SU-DHL-6 (cell line): ENCODE data around the gene ARHGAP6.

Experiments used
- H2AFZ ChIP-seq: fragments of 200-600 bp; sonication (generic); 2 replicates; pipeline ENCODE4 v1.6.1; 2014; ENCODE audit warnings: low read depth, mild to moderate bottlenecking, moderate library complexity, mixed read lengths, antibody characterized with exemption, low read length; ENCODE audit not compliant: severe bottlenecking
- H3F3A ChIP-seq: fragments of 200-600 bp; shearing (Covaris generic); 2 replicates; pipeline ENCODE4 v1.6.0; 2016; ENCODE audit warnings: antibody characterized with exemption, mild to moderate bottlenecking; ENCODE audit not compliant: insufficient read depth
- H3K27ac ChIP-seq: fragments of 200-600 bp; sonication (generic); 2 replicates; pipeline ENCODE4 v1.5.1; 2016; ENCODE audit warnings: low read depth, mild to moderate bottlenecking, low read length, moderate library complexity, mixed read lengths
- H3K27me3 ChIP-seq: fragments of 200-600 bp; sonication (generic), shearing (Covaris generic); 2 replicates; pipeline ENCODE4 v1.6.0; 2014; ENCODE audit warnings: mild to moderate bottlenecking, low read length
- H3K36me3 ChIP-seq: fragments of 200-600 bp; sonication (generic); 2 replicates; pipeline ENCODE4 v1.6.1; 2014; ENCODE audit warnings: mild to moderate bottlenecking, low read length, mixed read lengths
- H3K4me2 ChIP-seq: fragments of 300-600, 200-600 bp; shearing (Covaris generic), sonication (generic); 2 replicates; pipeline ENCODE4 v1.6.0; 2014; ENCODE audit warnings: low read length, low read depth, mild to moderate bottlenecking; ENCODE audit not compliant: poor library complexity, severe bottlenecking
- H3K4me3 ChIP-seq: fragments of 200-600 bp; sonication (generic); 2 replicates; pipeline ENCODE4 v1.5.1; 2014; ENCODE audit warnings: antibody characterized with exemption, low read length, mild to moderate bottlenecking, mixed read lengths; ENCODE audit not compliant: insufficient read depth, poor library complexity, severe bottlenecking
- H3K79me2 ChIP-seq: fragments of 200-600 bp; sonication (generic); 2 replicates; pipeline ENCODE4 v1.6.1; 2014; ENCODE audit warnings: mild to moderate bottlenecking, low read length, moderate library complexity; ENCODE audit not compliant: insufficient read depth
- H3K9ac ChIP-seq: fragments of 200-600 bp; sonication (generic); 2 replicates; pipeline ENCODE4 v1.7.0; 2014; ENCODE audit warnings: mild to moderate bottlenecking, low read length
- H3K9me2 ChIP-seq: fragments of 200-600 bp; sonication (generic); replicated peaks from 2 replicates; pipeline ENCODE4 v1.6.1; 2014; ENCODE audit warnings: low read length; ENCODE audit not compliant: insufficient read depth
- H3K9me3 ChIP-seq: fragments of 200-600 bp; sonication (generic); 2 replicates; pipeline ENCODE4 v1.6.1; 2014; ENCODE audit warnings: low read length, mixed read lengths; ENCODE audit not compliant: insufficient read depth
- H4K20me1 ChIP-seq: fragments of 200-600 bp; sonication (generic); 2 replicates; pipeline ENCODE4 v1.6.1; 2014; ENCODE audit warnings: low read depth, mild to moderate bottlenecking, antibody characterized with exemption, low read length, moderate library complexity, mixed read lengths
- EZH2phosphoT487 ChIP-seq: fragments of 200-600 bp; sonication (generic), shearing (Covaris generic); conservative IDR thresholded peaks from 2 replicates; pipeline ENCODE4 v1.6.1; 2018; ENCODE audit warnings: mild to moderate bottlenecking, antibody characterized with exemption, low read length, moderate library complexity, mixed read lengths
- TF ChIP-seq, protein P1 (sequence below): fragments of 200-600 bp; sonication (generic); IDR thresholded peaks from one replicate; pipeline ENCODE4 v1.5.1; 2017; ENCODE audit warnings: antibody characterized with exemption, mild to moderate bottlenecking, low read length, moderate library complexity; ENCODE audit not compliant: insufficient read depth, poor library complexity, severe bottlenecking

The ARHGAP6 gene

DNA sequence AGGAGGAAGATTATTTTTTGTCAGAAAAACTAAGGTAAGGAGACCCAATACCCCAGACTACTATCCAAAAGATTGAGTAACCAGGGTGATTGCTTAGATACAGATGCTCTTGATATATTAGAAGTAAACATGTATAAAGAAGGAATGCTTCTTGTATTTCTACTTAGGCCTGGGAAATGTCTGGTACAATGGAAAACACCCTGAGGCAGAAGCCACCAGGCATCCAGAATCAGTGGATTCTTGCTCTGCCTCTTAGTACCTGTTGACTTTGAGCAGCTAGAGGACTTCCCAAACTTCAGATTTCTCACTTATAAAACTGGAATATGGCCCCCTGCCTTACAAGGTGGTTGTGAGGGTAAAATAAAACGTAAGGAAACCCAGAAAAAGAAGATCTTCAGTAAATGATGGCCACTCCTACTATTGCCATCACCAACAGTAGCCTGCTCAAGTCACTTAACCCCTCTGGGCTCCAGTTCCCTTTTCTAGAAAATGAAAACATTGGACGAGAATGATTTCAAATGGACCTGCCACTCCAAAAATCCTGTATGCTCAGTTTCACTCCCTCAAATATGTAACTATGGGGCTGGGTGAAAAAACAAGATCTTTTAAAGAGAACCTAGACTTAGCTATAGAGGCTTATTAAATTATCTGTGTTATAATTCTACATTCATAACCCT lies 315.9 kb downstream of the ARHGAP6 start:
- no peak overlapping the region for H2AFZ ChIP-seq
- no peaks in the 10 kb centered on the region for H4K20me1 ChIP-seq
- no peak overlapping the region for H3K4me3 ChIP-seq
- no peaks in the 10 kb centered on the region for H3K9me2 ChIP-seq
- no peaks in the 10 kb centered on the region for H3F3A ChIP-seq
- H3K79me2 ChIP-seq: no peaks in the 10 kb centered on the region
- TF ChIP-seq, protein P1, sequence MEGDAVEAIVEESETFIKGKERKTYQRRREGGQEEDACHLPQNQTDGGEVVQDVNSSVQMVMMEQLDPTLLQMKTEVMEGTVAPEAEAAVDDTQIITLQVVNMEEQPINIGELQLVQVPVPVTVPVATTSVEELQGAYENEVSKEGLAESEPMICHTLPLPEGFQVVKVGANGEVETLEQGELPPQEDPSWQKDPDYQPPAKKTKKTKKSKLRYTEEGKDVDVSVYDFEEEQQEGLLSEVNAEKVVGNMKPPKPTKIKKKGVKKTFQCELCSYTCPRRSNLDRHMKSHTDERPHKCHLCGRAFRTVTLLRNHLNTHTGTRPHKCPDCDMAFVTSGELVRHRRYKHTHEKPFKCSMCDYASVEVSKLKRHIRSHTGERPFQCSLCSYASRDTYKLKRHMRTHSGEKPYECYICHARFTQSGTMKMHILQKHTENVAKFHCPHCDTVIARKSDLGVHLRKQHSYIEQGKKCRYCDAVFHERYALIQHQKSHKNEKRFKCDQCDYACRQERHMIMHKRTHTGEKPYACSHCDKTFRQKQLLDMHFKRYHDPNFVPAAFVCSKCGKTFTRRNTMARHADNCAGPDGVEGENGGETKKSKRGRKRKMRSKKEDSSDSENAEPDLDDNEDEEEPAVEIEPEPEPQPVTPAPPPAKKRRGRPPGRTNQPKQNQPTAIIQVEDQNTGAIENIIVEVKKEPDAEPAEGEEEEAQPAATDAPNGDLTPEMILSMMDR: no peak
- no peak for TF ChIP-seq EZH2phosphoT487
- no peak overlapping the region for H3K27ac ChIP-seq
- H3K36me3 ChIP-seq: no peaks in the 10 kb centered on the region
- H3K4me2 ChIP-seq: no peak overlapping the region
- H3K9ac ChIP-seq: no peak overlapping the region
- no peaks in the 10 kb centered on the region for H3K27me3 ChIP-seq
- no peaks in the 10 kb centered on the region for H3K9me3 ChIP-seq

DNA sequence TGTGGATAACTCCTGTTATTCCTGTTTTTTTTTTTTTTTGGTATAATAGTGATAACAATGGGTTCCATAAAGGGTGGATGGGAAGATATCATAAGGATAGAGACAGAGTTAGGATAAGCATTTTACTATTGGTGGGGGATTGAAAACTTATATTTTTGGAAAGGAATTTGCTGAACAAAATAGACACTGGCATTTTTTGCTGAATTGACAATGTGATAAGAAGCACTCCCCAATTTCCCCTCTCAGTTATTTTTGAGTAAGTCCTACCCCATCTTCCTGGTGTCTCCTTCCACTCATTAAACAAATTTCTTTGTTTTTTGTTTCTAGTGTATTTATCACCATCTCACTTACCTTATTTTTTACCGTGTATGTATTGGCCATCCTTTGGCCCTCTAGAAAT lies 316.7 kb downstream of the ARHGAP6 start:
- no peaks in the 10 kb centered on the region for H3K9me3 ChIP-seq
- H4K20me1 ChIP-seq: no peaks in the 10 kb centered on the region
- H3K4me3 ChIP-seq: no peak overlapping the region
- H3K36me3 ChIP-seq: no peaks in the 10 kb centered on the region
- no peaks in the 10 kb centered on the region for H3K79me2 ChIP-seq
- H2AFZ ChIP-seq: no peak overlapping the region
- no peaks in the 10 kb centered on the region for H3F3A ChIP-seq
- H3K4me2 ChIP-seq: no peak overlapping the region
- no peak for TF ChIP-seq EZH2phosphoT487
- TF ChIP-seq, protein P1: no peak
- no peak overlapping the region for H3K9ac ChIP-seq
- H3K27me3 ChIP-seq: no peaks in the 10 kb centered on the region
- H3K9me2 ChIP-seq: no peaks in the 10 kb centered on the region
- H3K27ac ChIP-seq: no peak overlapping the region

DNA sequence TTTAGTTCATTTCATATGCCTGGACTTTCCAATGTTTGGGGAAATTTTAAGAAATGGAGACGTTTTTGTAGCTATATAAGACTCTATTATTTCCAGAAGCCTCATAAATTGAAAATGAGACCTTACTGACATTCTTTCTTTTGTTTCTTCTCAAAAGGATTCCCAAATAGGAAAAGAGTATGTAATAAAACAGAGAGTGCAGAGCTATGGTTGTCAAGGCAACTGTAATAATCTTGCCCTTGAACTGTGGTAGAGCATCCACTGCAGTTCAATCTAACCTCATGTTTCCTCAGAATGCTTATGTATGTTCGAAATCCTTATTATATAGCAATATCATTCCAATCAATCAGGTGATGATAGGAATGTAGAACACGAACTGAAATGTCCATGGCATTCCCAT lies 318.4 kb downstream of the ARHGAP6 start:
- Histone ChIP-seq H3K27ac (no peak overlapping the region), H3K36me3 (no peaks in the 10 kb centered on the region), H3K9me2 (no peaks in the 10 kb centered on the region), H3K4me2 (no peak overlapping the region), H3K4me3 (no peak overlapping the region), H3K27me3 (no peaks in the 10 kb centered on the region), H2AFZ (no peak overlapping the region), H3F3A (no peaks in the 10 kb centered on the region), H3K9me3 (no peaks in the 10 kb centered on the region), H3K9ac (no peak overlapping the region), H4K20me1 (no peaks in the 10 kb centered on the region), H3K79me2 (no peaks in the 10 kb centered on the region)
- TF ChIP-seq, protein P1: no peak
- TF ChIP-seq EZH2phosphoT487: no peak
